Spleen (tissue), 11 donors: Measurements from ENCODE around the gene UGT1A3. TPM values are rescaled to one million over a fixed set of nuclear protein-coding genes. Genes with fewer than 3 reads are reported as not detected.

Source experiments
- DNase-seq: peaks from one replicate; pipeline ENCODE4 v3.0.0-alpha.2; 2020
- H3K27ac ChIP-seq, 8 donors: fragments of 200-600 bp; sonication (generic) in 7 of 8; 1 replicate in 4 of 8; 2 replicates in 4 of 8; pipeline versions ENCODE4 v1.5.0 to v1.8.0; 2016 to 2021; ENCODE audit warnings: inconsistent platforms in 4 of 8, mild to moderate bottlenecking in 4 of 8, moderate library complexity in 1 of 8
- H3K27me3 ChIP-seq, 7 donors: fragments of 200-600 bp; sonication (generic) in 6 of 7; replicated peaks in 1 of 7; 1 replicate in 4 of 7; 2 replicates in 3 of 7; pipeline versions ENCODE4 v1.5.0 to v1.8.0; 2016 to 2021; ENCODE audit warnings: inconsistent platforms in 3 of 7, mild to moderate bottlenecking in 1 of 7
- H3K36me3 ChIP-seq, 6 donors: fragments of 200-600 bp; sonication (generic) in 5 of 6; 1 replicate in 4 of 6; 2 replicates in 2 of 6; pipeline versions ENCODE4 v1.5.0 to v1.8.0; 2016 to 2021; ENCODE audit warnings: inconsistent platforms in 2 of 6
- H3K4me1 ChIP-seq, 6 donors: fragments of 200-600 bp; sonication (generic) in 5 of 6; 1 replicate in 3 of 6; 2 replicates in 3 of 6; pipeline versions ENCODE4 v1.5.0 to v1.8.0; 2016 to 2021; ENCODE audit warnings: inconsistent platforms in 3 of 6
- H3K4me3 ChIP-seq, 8 donors: fragments of 200-600 bp; sonication (generic) in 7 of 8; 1 replicate in 4 of 8; 2 replicates in 4 of 8; pipeline versions ENCODE4 v1.5.0 to v1.8.0; 2016 to 2021; ENCODE audit warnings: inconsistent platforms in 4 of 8, mild to moderate bottlenecking in 4 of 8, moderate library complexity in 2 of 8
- H3K9me3 ChIP-seq, 8 donors: fragments of 200-600 bp; sonication (generic) in 7 of 8; 1 replicate in 4 of 8; 2 replicates in 4 of 8; pipeline versions ENCODE4 v1.5.0 to v1.8.0; 2016 to 2021; ENCODE audit warnings: inconsistent platforms in 4 of 8
- CTCF ChIP-seq, 11 experiments: fragments of 200-600 bp in 7 of 11; fragments of 450-650 bp in 4 of 11; sonication (generic) in 4 of 11; IDR thresholded peaks in 8 of 11; conservative IDR thresholded peaks in 3 of 11; 1 replicate in 7 of 11; 2 replicates in 4 of 11; pipeline versions ENCODE4 v1.4.0 to v1.8.0; 2016 to 2021; ENCODE audit warnings: antibody characterized with exemption in 11 of 11, inconsistent platforms in 4 of 11, mild to moderate bottlenecking in 1 of 11
- POLR2A ChIP-seq, 3 donors: fragments of 450-650 bp; IDR thresholded peaks; one replicate each; pipeline ENCODE4 v1.5.1; 2017; ENCODE audit warnings: antibody characterized with exemption in 3 of 3, mild to moderate bottlenecking in 1 of 3
- POLR2AphosphoS5 ChIP-seq, 3 donors: sonication (generic); formaldehyde crosslinking; IDR thresholded peaks; one replicate each; pipeline ENCODE4 v1.5.1; 2017; ENCODE audit warnings: antibody characterized with exemption in 3 of 3
- WGBS, 5 donors: extraction: QIAGEN DNeasy Blood & Tissue Kit in 3 of 5; methylation state at CpG; one replicate each; pipeline versions ENCODE4 v1.1.5 to v1.1.7; 2013 to 2018; 5-methylcytosine and 5-hydroxymethylcytosine counted together
- intact Hi-C: fragments of 100-400 bp; cut with DNase I; formaldehyde crosslinking; loops from one replicate; pipeline ENCODE4 v1.15.0; 2023; ENCODE audit warnings: low total_unique reads
- polyA plus RNA-seq, 3 donors: library from polyadenylated mRNA; stranded (reverse); fragments of 200-250 nt; gene quantifications; one replicate each; pipeline ENCODE4 v1.2.1, GENCODE V29; 2013
- total RNA-seq, 7 donors: library from RNA; depleted of rRNA in 3 of 7; stranded (reverse); fragments of >200 nt in 3 of 7; fragmentation: NEBNext Ultra II Directional in 4 of 7; extraction: Animal tissue kit (Norgen Biotek cat#: 25700) in 4 of 7; gene quantifications; one replicate each; pipeline versions ENCODE4 v1.1.0 to v1.2.1, GENCODE V29; 2016 to 2021
- donor health status: healthy with polysubstance abuse.
- donor health status: DM: no; HTN: no; CAD: no; lungs with moderate emphysema.
- donor health status: DM: no; HTN: no; CAD: no.
- donor health status: Bipolar disorder and iron deficiency.
- donor health status: healthy.
- donor health status: DM: no; HTN: no; CAD: no.
- donor health status: DM: yes; HTN: yes; CAD: no.

The UGT1A3 gene
- total and polyA plus RNA-seq, 10 donors: not detected

GRCh38 chr2:233758141-233758540 lies 29.3 kb downstream of the UGT1A3 start:
- TF ChIP-seq CTCF (IDR thresholded peaks at IDR 0.05 in 8 of 11, conservative IDR thresholded peaks at IDR 0.05 in 3 of 11): no peak
- no peak for TF ChIP-seq POLR2A (IDR thresholded peaks at IDR 0.05)
- no peak for TF ChIP-seq POLR2AphosphoS5 (IDR thresholded peaks at IDR 0.05)
- intact Hi-C loops: no loop called here

GRCh38 chr2:233758849-233759248 lies 30.0 kb downstream of the UGT1A3 start:
- Histone ChIP-seq H3K36me3 (no peaks in the 10 kb centered on the region), H3K4me3 (no peak overlapping the region), H3K27me3 (peaks cover 0 to 8% (median 0%) of the 10 kb centered on the region in 7 donors), H3K4me1 (no peaks in the 10 kb centered on the region), H3K27ac (no peak overlapping the region), H3K9me3 (no peaks in the 10 kb centered on the region)
- intact Hi-C loops: no loop called here
- no peak for DNase-seq
- TF ChIP-seq POLR2A (IDR thresholded peaks at IDR 0.05) (no peak), CTCF (IDR thresholded peaks at IDR 0.05 in 8 of 11, conservative IDR thresholded peaks at IDR 0.05 in 3 of 11) (no peak), POLR2AphosphoS5 (IDR thresholded peaks at IDR 0.05) (no peak)
- WGBS, 5 donors: 83 to 90% (median 87%) methylated on average over 2 of the region's 2 CpGs

More at GRCh38 chr2:233758141-233758540, 29.3 kb downstream of the UGT1A3 start:
- H3K4me3 ChIP-seq: no peak overlapping the region
- no peaks in the 10 kb centered on the region for H3K9me3 ChIP-seq
- no peak overlapping the region for H3K27ac ChIP-seq
- H3K4me1 ChIP-seq: no peaks in the 10 kb centered on the region
- no peaks in the 10 kb centered on the region for H3K36me3 ChIP-seq
- no peak for DNase-seq
- H3K27me3 ChIP-seq: peaks cover 0 to 6% (median 0%) of the 10 kb centered on the region in 7 donors

- H3K27ac ChIP-seq: no peak within 1 kb of the TSS
- no peaks in the 10 kb centered on the region for H3K4me1 ChIP-seq
- H3K36me3 ChIP-seq: no peaks in the 10 kb centered on the region
- DNase-seq: no peak
- TF ChIP-seq POLR2A (IDR thresholded peaks at IDR 0.05) (no peak), CTCF (IDR thresholded peaks at IDR 0.05 in 8 of 11, conservative IDR thresholded peaks at IDR 0.05 in 3 of 11) (no peak), POLR2AphosphoS5 (IDR thresholded peaks at IDR 0.05) (no peak)
- intact Hi-C loops: no loop called here
- H3K4me3 ChIP-seq: no peak within 1 kb of the TSS
- H3K9me3 ChIP-seq: no peaks in the 10 kb centered on the region
- H3K27me3 ChIP-seq: peaks cover 0 to 11% (median 0%) of the 10 kb centered on the region in 7 donors
- WGBS, 5 donors: 83 to 93% (median 92%) methylated on average over 6 of the region's 6 CpGs
Observed at GRCh38 chr2:233760043-233760442, 31.2 kb downstream of the UGT1A3 start, which contains the start of gene UGT1A1. Gene UGT1A1, plus strand, starts transcription at chr2:233760270. Its CDS starts 18 bp downstream, at chr2:233760288.

GRCh38 chr2:233761040-233761769 lies 32.4 kb downstream of the UGT1A3 start:
- no peak for TF ChIP-seq CTCF (IDR thresholded peaks at IDR 0.05 in 8 of 11, conservative IDR thresholded peaks at IDR 0.05 in 3 of 11)
- no peak for TF ChIP-seq POLR2AphosphoS5 (IDR thresholded peaks at IDR 0.05)
- TF ChIP-seq POLR2A (IDR thresholded peaks at IDR 0.05): no peak
- intact Hi-C loops: no loop called here
- Histone ChIP-seq H3K36me3 (no peaks in the 10 kb centered on the region), H3K4me1 (no peaks in the 10 kb centered on the region), H3K9me3 (no peaks in the 10 kb centered on the region), H3K27me3 (peaks cover 0 to 12% (median 0%) of the 10 kb centered on the region in 7 donors), H3K27ac (no peak overlapping the region), H3K4me3 (no peak overlapping the region)
- WGBS, 5 donors: 84 to 87% (median 85%) methylated on average over 4 of the region's 4 CpGs
- DNase-seq: no peak
